Measurements from ENCODE around the gene TRPV4. TPM values are rescaled to one million over a fixed set of nuclear protein-coding genes. Genes with fewer than 3 reads are reported as not detected.

The TRPV4 gene
- total RNA-seq, 1 experiment from 2014 or later, result not detected

GRCh38 chr12:109828754-109829511 is 4.3 kb downstream of the TRPV4 start:
- no peak for DNase-seq (ENCODE audit: low spot score)

- DNase-seq (ENCODE audit: low spot score), result no peak
Observed at GRCh38 chr12:109827566-109828550, 5.3 kb downstream of the TRPV4 start.

GRCh38 chr12:109827080-109827479 is 6.1 kb downstream of the TRPV4 start:
- DNase-seq (ENCODE audit: low spot score), result no peak

GRCh38 chr12:109824731-109825130 is 8.5 kb downstream of the TRPV4 start:
- no peak for DNase-seq (ENCODE audit: low spot score)

- peak; percentile 62 for DNase-seq (ENCODE audit: low spot score)
Observed at GRCh38 chr12:109822951-109823411, 10.2 kb downstream of the TRPV4 start.

GRCh38 chr12:109822416-109822815 is 10.8 kb downstream of the TRPV4 start:
- no peak for DNase-seq (ENCODE audit: low spot score)

- no peak for DNase-seq (ENCODE audit: low spot score)
Observed at GRCh38 chr12:109821968-109822367, 11.2 kb downstream of the TRPV4 start.

- no peak for DNase-seq (ENCODE audit: low spot score)
Observed at GRCh38 chr12:109820816-109821381, 12.3 kb downstream of the TRPV4 start.

- DNase-seq (ENCODE audit: low spot score), result no peak
Observed at GRCh38 chr12:109818905-109819500, 14.2 kb downstream of the TRPV4 start.

GRCh38 chr12:109818253-109818652 is 14.9 kb downstream of the TRPV4 start:
- DNase-seq (ENCODE audit: low spot score), result no peak

GRCh38 chr12:109817627-109818231 is 15.5 kb downstream of the TRPV4 start:
- no peak for DNase-seq (ENCODE audit: low spot score)

GRCh38 chr12:109816870-109817269 is 16.3 kb downstream of the TRPV4 start:
- DNase-seq (ENCODE audit: low spot score), result no peak

- DNase-seq (ENCODE audit: low spot score), result no peak
Observed at GRCh38 chr12:109815757-109816617, 17.2 kb downstream of the TRPV4 start.

GRCh38 chr12:109815225-109815624 is 18.0 kb downstream of the TRPV4 start:
- no peak for DNase-seq (ENCODE audit: low spot score)

- DNase-seq (ENCODE audit: low spot score), result no peak
Observed at GRCh38 chr12:109814600-109815150, 18.5 kb downstream of the TRPV4 start.

GRCh38 chr12:109813810-109814416 is 19.3 kb downstream of the TRPV4 start:
- DNase-seq (ENCODE audit: low spot score), result no peak

- DNase-seq (ENCODE audit: low spot score), result no peak
Observed at GRCh38 chr12:109811624-109811995, 21.6 kb downstream of the TRPV4 start.

GRCh38 chr12:109810954-109811623 is 22.1 kb downstream of the TRPV4 start:
- DNase-seq (ENCODE audit: low spot score), result no peak
